ENCODE measurements around the gene KLHL41. TPM values are rescaled to one million over a fixed set of nuclear protein-coding genes. Genes with fewer than 3 reads are reported as not detected.

Gene KLHL41
- total and polyA plus RNA-seq, 2 of the 13 experiments (the other 11 are each of a cell fraction or from before 2014, with no cell fraction given), result 0.07 to 0.31 TPM

DNA sequence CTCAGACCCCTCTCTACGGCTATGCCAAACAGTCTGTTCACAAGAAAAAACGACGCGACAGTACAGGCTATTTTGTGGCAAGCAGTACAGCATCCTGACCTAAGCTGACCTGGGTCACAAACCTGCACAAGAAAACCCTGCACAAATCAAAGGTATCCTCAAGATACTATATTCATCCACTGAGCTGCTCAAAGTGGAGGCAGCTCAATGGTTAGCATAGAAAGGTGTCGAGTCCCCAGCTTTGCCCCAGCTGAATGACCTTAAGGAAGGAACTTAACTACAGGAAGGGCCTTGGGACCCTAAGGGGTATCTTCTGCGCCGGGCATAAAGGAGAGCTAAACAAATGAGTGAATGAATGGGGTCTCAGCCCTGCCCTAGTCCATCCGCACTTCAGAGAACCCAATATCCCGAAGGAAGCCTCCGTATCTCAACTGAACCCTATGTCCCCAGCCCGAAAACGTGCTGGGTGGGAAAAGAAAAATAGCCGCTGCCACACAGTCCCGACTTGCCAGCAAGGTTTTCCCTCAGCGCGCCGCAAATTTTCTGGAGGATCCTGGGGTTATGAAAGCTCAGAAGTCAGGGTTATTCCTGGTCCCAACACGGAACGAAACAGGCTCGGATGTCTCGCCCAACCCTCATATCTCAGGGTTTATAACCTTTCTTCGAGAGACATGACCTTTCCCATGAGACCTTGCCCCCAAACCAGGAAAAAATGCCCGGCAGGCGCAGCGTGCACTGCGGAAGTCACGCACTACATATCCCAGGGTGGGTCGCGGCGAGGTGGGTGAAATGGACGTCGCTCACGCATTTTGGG lies 63.9 kb downstream of the KLHL41 start, which contains the start of gene FASTKD1 (continued):
- TF ChIP-seq, protein P1, sequence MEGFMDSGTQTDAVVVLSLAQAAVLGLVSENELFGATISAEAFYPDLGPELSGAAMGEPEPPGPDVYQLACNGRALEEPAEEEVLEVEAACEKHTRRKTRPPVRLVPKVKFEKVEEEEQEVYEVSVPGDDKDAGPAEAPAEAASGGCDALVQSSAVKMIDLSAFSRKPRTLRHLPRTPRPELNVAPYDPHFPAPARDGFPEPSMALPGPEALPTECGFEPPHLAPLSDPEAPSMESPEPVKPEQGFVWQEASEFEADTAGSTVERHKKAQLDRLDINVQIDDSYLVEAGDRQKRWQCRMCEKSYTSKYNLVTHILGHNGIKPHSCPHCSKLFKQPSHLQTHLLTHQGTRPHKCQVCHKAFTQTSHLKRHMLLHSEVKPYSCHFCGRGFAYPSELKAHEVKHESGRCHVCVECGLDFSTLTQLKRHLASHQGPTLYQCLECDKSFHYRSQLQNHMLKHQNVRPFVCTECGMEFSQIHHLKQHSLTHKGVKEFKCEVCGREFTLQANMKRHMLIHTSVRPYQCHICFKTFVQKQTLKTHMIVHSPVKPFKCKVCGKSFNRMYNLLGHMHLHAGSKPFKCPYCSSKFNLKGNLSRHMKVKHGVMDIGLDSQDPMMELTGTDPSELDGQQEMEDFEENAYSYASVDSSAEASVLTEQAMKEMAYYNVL (CRISPR knock-in tag; IDR thresholded peaks at IDR 0.05; ENCODE audit: borderline replicate concordance), result 0 out of 2 replicates have a peak, but pooled peaks have one; percentile 18
- no peak for TF ChIP-seq REL (CRISPR knock-in tag; conservative IDR thresholded peaks at IDR 0.05)
- TF ChIP-seq CCAR2 (optimal IDR thresholded peaks at IDR 0.05; ENCODE audit: low read depth, low read length), result no peak
- no peak for TF ChIP-seq ZNF121 (CRISPR knock-in tag; IDR thresholded peaks at IDR 0.05)
- no peak for TF ChIP-seq ADNP (CRISPR knock-in tag; IDR thresholded peaks at IDR 0.05)
- 0 out of 2 replicates have a peak, but pooled peaks have one; percentile 49 for TF ChIP-seq IRX3 (CRISPR knock-in tag; IDR thresholded peaks at IDR 0.05; ENCODE audit: borderline replicate concordance, low read depth)
- TF ChIP-seq ZNF670 (CRISPR knock-in tag; IDR thresholded peaks at IDR 0.05; ENCODE audit: borderline replicate concordance), result peak; percentile 38; the same call in 1 of the 2 replicates
- TF ChIP-seq SIX4 (CRISPR knock-in tag; IDR thresholded peaks at IDR 0.05), result peak; percentile 55
- TF ChIP-seq, protein P2, sequence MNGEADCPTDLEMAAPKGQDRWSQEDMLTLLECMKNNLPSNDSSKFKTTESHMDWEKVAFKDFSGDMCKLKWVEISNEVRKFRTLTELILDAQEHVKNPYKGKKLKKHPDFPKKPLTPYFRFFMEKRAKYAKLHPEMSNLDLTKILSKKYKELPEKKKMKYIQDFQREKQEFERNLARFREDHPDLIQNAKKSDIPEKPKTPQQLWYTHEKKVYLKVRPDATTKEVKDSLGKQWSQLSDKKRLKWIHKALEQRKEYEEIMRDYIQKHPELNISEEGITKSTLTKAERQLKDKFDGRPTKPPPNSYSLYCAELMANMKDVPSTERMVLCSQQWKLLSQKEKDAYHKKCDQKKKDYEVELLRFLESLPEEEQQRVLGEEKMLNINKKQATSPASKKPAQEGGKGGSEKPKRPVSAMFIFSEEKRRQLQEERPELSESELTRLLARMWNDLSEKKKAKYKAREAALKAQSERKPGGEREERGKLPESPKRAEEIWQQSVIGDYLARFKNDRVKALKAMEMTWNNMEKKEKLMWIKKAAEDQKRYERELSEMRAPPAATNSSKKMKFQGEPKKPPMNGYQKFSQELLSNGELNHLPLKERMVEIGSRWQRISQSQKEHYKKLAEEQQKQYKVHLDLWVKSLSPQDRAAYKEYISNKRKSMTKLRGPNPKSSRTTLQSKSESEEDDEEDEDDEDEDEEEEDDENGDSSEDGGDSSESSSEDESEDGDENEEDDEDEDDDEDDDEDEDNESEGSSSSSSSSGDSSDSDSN (CRISPR knock-in tag; IDR thresholded peaks at IDR 0.05), result peak; percentile 33; the same call in 1 of the 2 replicates
- TF ChIP-seq, protein P3, sequence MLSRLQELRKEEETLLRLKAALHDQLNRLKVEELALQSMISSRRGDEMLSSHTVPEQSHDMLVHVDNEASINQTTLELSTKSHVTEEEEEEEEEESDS (CRISPR knock-in tag; IDR thresholded peaks at IDR 0.05; ENCODE audit: borderline replicate concordance), result no peak
- peak; percentile 79; the same call in 1 of the 2 replicates for TF ChIP-seq ZNF747 (CRISPR knock-in tag; IDR thresholded peaks at IDR 0.05; ENCODE audit: borderline replicate concordance)
- TF ChIP-seq, protein P4, sequence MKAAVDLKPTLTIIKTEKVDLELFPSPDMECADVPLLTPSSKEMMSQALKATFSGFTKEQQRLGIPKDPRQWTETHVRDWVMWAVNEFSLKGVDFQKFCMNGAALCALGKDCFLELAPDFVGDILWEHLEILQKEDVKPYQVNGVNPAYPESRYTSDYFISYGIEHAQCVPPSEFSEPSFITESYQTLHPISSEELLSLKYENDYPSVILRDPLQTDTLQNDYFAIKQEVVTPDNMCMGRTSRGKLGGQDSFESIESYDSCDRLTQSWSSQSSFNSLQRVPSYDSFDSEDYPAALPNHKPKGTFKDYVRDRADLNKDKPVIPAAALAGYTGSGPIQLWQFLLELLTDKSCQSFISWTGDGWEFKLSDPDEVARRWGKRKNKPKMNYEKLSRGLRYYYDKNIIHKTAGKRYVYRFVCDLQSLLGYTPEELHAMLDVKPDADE (CRISPR knock-in tag; IDR thresholded peaks at IDR 0.05), result no peak
- peak; percentile 78; the same call in 1 of the 2 replicates for TF ChIP-seq KDM5A (IDR thresholded peaks at IDR 0.05; ENCODE audit: borderline replicate concordance, low read length)
- TF ChIP-seq, protein P5, sequence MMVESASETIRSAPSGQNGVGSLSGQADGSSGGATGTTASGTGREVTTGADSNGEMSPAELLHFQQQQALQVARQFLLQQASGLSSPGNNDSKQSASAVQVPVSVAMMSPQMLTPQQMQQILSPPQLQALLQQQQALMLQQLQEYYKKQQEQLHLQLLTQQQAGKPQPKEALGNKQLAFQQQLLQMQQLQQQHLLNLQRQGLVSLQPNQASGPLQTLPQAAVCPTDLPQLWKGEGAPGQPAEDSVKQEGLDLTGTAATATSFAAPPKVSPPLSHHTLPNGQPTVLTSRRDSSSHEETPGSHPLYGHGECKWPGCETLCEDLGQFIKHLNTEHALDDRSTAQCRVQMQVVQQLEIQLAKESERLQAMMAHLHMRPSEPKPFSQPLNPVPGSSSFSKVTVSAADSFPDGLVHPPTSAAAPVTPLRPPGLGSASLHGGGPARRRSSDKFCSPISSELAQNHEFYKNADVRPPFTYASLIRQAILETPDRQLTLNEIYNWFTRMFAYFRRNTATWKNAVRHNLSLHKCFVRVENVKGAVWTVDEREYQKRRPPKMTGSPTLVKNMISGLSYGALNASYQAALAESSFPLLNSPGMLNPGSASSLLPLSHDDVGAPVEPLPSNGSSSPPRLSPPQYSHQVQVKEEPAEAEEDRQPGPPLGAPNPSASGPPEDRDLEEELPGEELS (CRISPR knock-in tag; IDR thresholded peaks at IDR 0.05), result peak; percentile 82
- TF ChIP-seq ZNF160 (CRISPR knock-in tag; IDR thresholded peaks at IDR 0.05), result no peak
- no peak for TF ChIP-seq ZNF550 (CRISPR knock-in tag; IDR thresholded peaks at IDR 0.05; ENCODE audit: borderline replicate concordance)
- TF ChIP-seq ZNF572 (CRISPR knock-in tag; IDR thresholded peaks at IDR 0.05), result no peak
- TF ChIP-seq ZNF501 (CRISPR knock-in tag; IDR thresholded peaks at IDR 0.05), result peak; percentile 98
- TF ChIP-seq SP5 (CRISPR knock-in tag; IDR thresholded peaks at IDR 0.05; ENCODE audit: borderline replicate concordance, low read depth), result no peak
- 0 out of 2 replicates have a peak, but pooled peaks have one; percentile 41 for TF ChIP-seq RBAK (CRISPR knock-in tag; IDR thresholded peaks at IDR 0.05)
- TF ChIP-seq ZNF737 (CRISPR knock-in tag; IDR thresholded peaks at IDR 0.05; ENCODE audit: borderline replicate concordance), result no peak; the same call in 1 of the 2 replicates

Measured in HepG2 (cell line).